Common myeloid progenitor, CD34-positive (primary cell): ENCODE measurements around the gene ATP11C.

ENCODE experiments used
- CTCF ChIA-PET: fragments of 350-600 bp; sonication (Branson Sonifier 250); formaldehyde crosslinking; loops from one replicate; lab custom pipeline; 2021; ENCODE audit warnings: antibody characterized with exemption; lab: Charles Lee
- POLR2A ChIA-PET: fragments of 350-600 bp; sonication (Branson Sonifier 250); formaldehyde crosslinking; loops from one replicate; lab custom pipeline; 2021; ENCODE audit warnings: antibody characterized with exemption; lab: Charles Lee
- DNase-seq, 3 donors: peaks; one replicate each; pipeline versions ENCODE4 v3.0.0 to v3.0.0-alpha.2; 2013
- H3K27ac ChIP-seq, 2 experiments: 1 replicate in 1 of 2; 2 replicates in 1 of 2; pipeline ENCODE4 v1.7.0; 2013; ENCODE audit warnings: inconsistent platforms in 2 of 2, low read length in 2 of 2, mild to moderate bottlenecking in 2 of 2, low read depth in 1 of 2, moderate library complexity in 1 of 2; ENCODE audit not compliant: severe bottlenecking in 2 of 2, insufficient read depth in 1 of 2, poor library complexity in 1 of 2
- H3K27me3 ChIP-seq, 5 experiments: replicated peaks in 2 of 5; 1 replicate in 3 of 5; 2 replicates in 2 of 5; pipeline versions ENCODE4 v1.6.1 to v1.7.0; 2013; ENCODE audit warnings: low read length in 4 of 5, mild to moderate bottlenecking in 2 of 5, moderate library complexity in 2 of 5, inconsistent platforms in 1 of 5; ENCODE audit not compliant: insufficient read depth in 5 of 5, control insufficient read depth in 4 of 5
- H3K36me3 ChIP-seq, 4 experiments: 1 replicate in 2 of 4; 2 replicates in 2 of 4; pipeline versions ENCODE4 v1.6.1 to v1.7.0; 2013; ENCODE audit warnings: low read length in 3 of 4, control low read depth in 1 of 4, mild to moderate bottlenecking in 1 of 4; ENCODE audit not compliant: control insufficient read depth in 4 of 4, insufficient read depth in 4 of 4
- H3K4me1 ChIP-seq, 4 experiments: 1 replicate in 3 of 4; 2 replicates in 1 of 4; pipeline versions ENCODE4 v1.6.1 to v1.7.1; 2013; ENCODE audit warnings: low read length in 3 of 4, mild to moderate bottlenecking in 3 of 4, control low read depth in 1 of 4, inconsistent platforms in 1 of 4, moderate library complexity in 1 of 4; ENCODE audit not compliant: control insufficient read depth in 4 of 4, insufficient read depth in 4 of 4; ENCODE audit errors: control extremely low read depth in 1 of 4
- H3K4me3 ChIP-seq, 7 experiments: 1 replicate in 4 of 7; 2 replicates in 3 of 7; pipeline versions ENCODE4 v1.5.1 to v1.7.0; 2013; ENCODE audit warnings: mild to moderate bottlenecking in 7 of 7, low read length in 6 of 7, moderate library complexity in 6 of 7, inconsistent platforms in 2 of 7, low read depth in 2 of 7, control low read depth in 1 of 7; ENCODE audit not compliant: insufficient read depth in 4 of 7, control insufficient read depth in 1 of 7; ENCODE audit errors: extremely low read depth in 1 of 7
- H3K9me3 ChIP-seq, 5 experiments: 1 replicate in 4 of 5; 2 replicates in 1 of 5; pipeline versions ENCODE4 v1.6.1 to v1.7.1; 2013; ENCODE audit warnings: low read length in 4 of 5, mild to moderate bottlenecking in 2 of 5, inconsistent platforms in 1 of 5, low read depth in 1 of 5, moderate library complexity in 1 of 5; ENCODE audit not compliant: control insufficient read depth in 4 of 5, insufficient read depth in 2 of 5; ENCODE audit errors: control extremely low read depth in 1 of 5
- whole genome bisulfite sequencing: methylation state at CpG from one replicate; pipeline ENCODE4 v1.1.5; 2013; ENCODE audit not compliant: insufficient coverage; 5-methylcytosine and 5-hydroxymethylcytosine counted together

Gene ATP11C

DNA sequence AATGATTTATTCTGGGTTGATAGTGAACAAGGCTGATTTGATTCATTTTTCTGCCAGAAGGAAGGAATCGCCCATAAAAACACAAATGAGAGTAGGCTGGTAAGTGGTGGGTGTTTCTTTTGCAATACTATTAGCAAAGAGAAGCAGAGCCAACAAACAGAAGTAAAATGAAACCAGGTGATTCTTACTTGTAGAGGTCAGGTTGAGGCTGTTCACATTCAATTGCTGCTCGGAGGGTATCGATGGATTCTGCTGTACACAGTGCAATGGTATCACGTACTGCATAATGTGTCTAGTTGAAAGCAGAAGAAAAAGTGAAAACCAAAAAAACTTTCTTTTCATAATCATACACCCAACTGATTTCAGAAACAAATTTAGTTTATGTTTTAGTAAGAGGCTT lies 130.8 kb downstream of the ATP11C start:
- ChIA-PET CTCF (no interaction called here), POLR2A (no interaction called here)
- H3K4me1 ChIP-seq = no peaks in the 10 kb centered on the region
- no peak for DNase-seq
- H3K27ac ChIP-seq = no peak overlapping the region
- H3K27me3 ChIP-seq = no peaks in the 10 kb centered on the region
- H3K4me3 ChIP-seq = no peak overlapping the region
- peaks cover 3 to 26% (median 6%) of the 10 kb centered on the region in 4 experiments for H3K36me3 ChIP-seq
- WGBS = 100% methylated on average over 3 of the region's 4 CpGs
- no peaks in the 10 kb centered on the region for H3K9me3 ChIP-seq

- no peaks in the 10 kb centered on the region for H3K27me3 ChIP-seq
- no CpG with 5 or more reads among the region's 3 CpGs for whole genome bisulfite sequencing
- no peak for DNase-seq
- H3K4me3 ChIP-seq = no peak overlapping the region
- H3K27ac ChIP-seq = no peak overlapping the region
- H3K36me3 ChIP-seq = peaks cover 3 to 23% (median 6%) of the 10 kb centered on the region in 4 experiments
- no peaks in the 10 kb centered on the region for H3K9me3 ChIP-seq
- ChIA-PET POLR2A (no interaction called here), CTCF (no interaction called here)
- H3K4me1 ChIP-seq = no peaks in the 10 kb centered on the region
These were observed 131.4 kb downstream of the ATP11C start for GRCh38 chrX:139801397-139801813.

- POLR2A ChIA-PET = no interaction called here
- Histone ChIP-seq H3K36me3 (peaks cover 5 to 27% (median 6%) of the 10 kb centered on the region in 4 experiments), H3K27me3 (no peaks in the 10 kb centered on the region), H3K27ac (no peak overlapping the region), H3K4me3 (no peak overlapping the region), H3K4me1 (no peaks in the 10 kb centered on the region), H3K9me3 (no peaks in the 10 kb centered on the region)
- 100% methylated on average over 3 of the region's 4 CpGs for WGBS
- DNase-seq = no peak
- CTCF ChIA-PET = no interaction called here
These were observed 134.2 kb downstream of the ATP11C start for GRCh38 chrX:139798701-139799100.

DNA sequence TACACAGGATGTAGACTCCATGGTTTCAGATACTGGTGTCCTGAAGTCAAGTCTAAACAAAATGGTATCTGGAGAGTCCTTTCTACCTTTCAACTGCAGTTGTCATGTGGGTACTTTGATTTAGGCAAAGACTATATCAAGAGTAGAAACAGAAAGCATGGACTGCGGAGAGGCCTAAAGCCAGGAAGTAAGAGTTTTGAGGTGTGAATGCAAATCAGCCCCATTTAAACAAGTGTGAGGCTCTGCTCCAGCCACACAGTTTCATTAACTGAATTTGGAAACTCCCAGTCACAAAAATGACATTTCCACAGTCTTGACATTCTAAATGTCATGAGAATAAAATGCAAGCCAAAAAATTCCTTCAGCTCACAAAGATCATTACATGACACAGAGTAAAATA lies 137.7 kb downstream of the ATP11C start:
- Histone ChIP-seq H3K4me3 (no peak overlapping the region), H3K36me3 (peaks cover 0 to 15% (median 5%) of the 10 kb centered on the region in 4 experiments), H3K27ac (no peak overlapping the region), H3K27me3 (no peaks in the 10 kb centered on the region), H3K9me3 (no peaks in the 10 kb centered on the region), H3K4me1 (no peaks in the 10 kb centered on the region)
- WGBS = no CpG with 5 or more reads among the region's 1 CpG
- no peak for DNase-seq
- ChIA-PET POLR2A (no interaction called here), CTCF (no interaction called here)

GRCh38 chrX:139787601-139788000 lies 145.3 kb downstream of the ATP11C start:
- Histone ChIP-seq H3K4me3 (no peak overlapping the region), H3K27ac (no peak overlapping the region), H3K27me3 (no peaks in the 10 kb centered on the region), H3K4me1 (no peaks in the 10 kb centered on the region), H3K36me3 (peaks cover 3 to 30% (median 8%) of the 10 kb centered on the region in 4 experiments), H3K9me3 (no peaks in the 10 kb centered on the region)
- no peak for DNase-seq
- CTCF ChIA-PET = no interaction called here
- 90% methylated on average over 2 of the region's 2 CpGs for WGBS
- POLR2A ChIA-PET = no interaction called here

DNA sequence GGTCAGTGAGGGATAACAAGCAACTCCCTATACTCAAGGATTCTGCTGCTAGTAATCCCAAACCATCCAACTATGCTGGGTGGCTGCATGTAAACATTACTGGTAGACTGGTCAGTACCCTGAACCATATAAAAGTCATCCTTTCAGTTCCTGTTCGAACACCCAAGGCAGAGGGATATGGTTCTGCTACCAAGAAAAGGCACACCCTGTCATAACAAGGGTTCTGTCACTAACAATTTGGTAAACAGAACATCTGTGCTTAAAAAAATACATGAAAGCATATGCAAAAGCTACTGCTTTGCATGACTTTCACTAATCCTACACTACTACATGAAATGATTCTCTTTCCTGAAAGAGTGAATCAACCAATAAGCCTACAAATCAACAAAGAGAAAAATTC lies 148.0 kb downstream of the ATP11C start:
- Histone ChIP-seq H3K36me3 (peaks cover 3 to 34% (median 8%) of the 10 kb centered on the region in 4 experiments), H3K27me3 (no peaks in the 10 kb centered on the region), H3K4me1 (no peaks in the 10 kb centered on the region), H3K27ac (no peak overlapping the region), H3K4me3 (no peak overlapping the region), H3K9me3 (no peaks in the 10 kb centered on the region)
- POLR2A ChIA-PET = no interaction called here
- WGBS = 89% methylated on average over 1 of the region's 1 CpG
- CTCF ChIA-PET = no interaction called here
- no peak for DNase-seq

DNA sequence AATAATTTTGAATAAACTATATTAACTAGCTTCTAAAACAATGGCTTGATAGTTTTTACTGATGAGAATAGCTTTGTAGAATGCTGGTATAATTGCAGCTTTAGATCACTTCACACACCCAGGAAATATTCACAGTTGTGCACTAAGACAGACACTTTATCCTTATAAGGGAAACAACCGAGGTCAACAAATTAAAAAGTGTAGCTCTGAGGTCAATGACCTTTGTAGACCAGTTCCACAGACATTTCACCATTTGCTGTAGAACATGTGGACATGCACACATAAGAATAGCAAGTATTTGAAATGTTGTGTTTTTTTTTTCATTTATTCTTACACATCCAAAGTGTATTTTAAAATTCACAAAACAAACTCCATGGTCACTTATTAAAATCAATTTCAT lies 148.9 kb downstream of the ATP11C start:
- no CpG with 5 or more reads among the region's 1 CpG for WGBS
- Histone ChIP-seq H3K4me3 (no peak overlapping the region), H3K36me3 (peaks cover 4 to 32% (median 7%) of the 10 kb centered on the region in 4 experiments), H3K9me3 (no peaks in the 10 kb centered on the region), H3K27me3 (no peaks in the 10 kb centered on the region), H3K4me1 (no peaks in the 10 kb centered on the region), H3K27ac (no peak overlapping the region)
- POLR2A ChIA-PET = no interaction called here
- DNase-seq = no peak
- CTCF ChIA-PET = no interaction called here
